Body of pancreas (tissue), 4 donors: ENCODE results near the gene EXD2. TPM values are rescaled to one million over a fixed set of nuclear protein-coding genes. Genes with fewer than 3 reads are reported as not detected.
A peak's percentile ranks its signal among the peaks of the same experiment; 100 is the strongest.

Experiments used
- ATAC-seq: fragments of 150-250 bp; one replicate; pipeline ENCODE4 v1.9.1; 2016
- DNase-seq, 4 donors: peaks; one replicate each; pipeline ENCODE4 v3.0.0-alpha.2; 2019
- H3K27ac ChIP-seq, 4 donors: fragments of 200-600 bp; sonication (generic); 1 replicate in 3 of 4; 2 replicates in 1 of 4; pipeline versions ENCODE4 v1.5.1 to v1.6.1; 2016 to 2019; ENCODE audit warnings: mild to moderate bottlenecking in 1 of 4, mixed read lengths in 1 of 4, moderate library complexity in 1 of 4
- H3K27me3 ChIP-seq, 2 donors: fragments of 200-600 bp; sonication (generic); one replicate each; pipeline ENCODE4 v1.6.0; 2016; ENCODE audit warnings: mild to moderate bottlenecking in 1 of 2
- H3K36me3 ChIP-seq, 2 donors: fragments of 200-600 bp; sonication (generic); replicated peaks in 1 of 2; 2 replicates each; pipeline ENCODE4 v1.5.1; 2016; ENCODE audit warnings: low read depth in 2 of 2; ENCODE audit not compliant: insufficient read depth in 1 of 2
- H3K4me1 ChIP-seq: fragments of 200-600 bp; sonication (generic); one replicate; pipeline ENCODE4 v1.6.0; 2016
- H3K4me3 ChIP-seq, 2 donors: fragments of 200-600 bp; sonication (generic); 1 replicate in 1 of 2; 2 replicates in 1 of 2; pipeline ENCODE4 v1.5.1; 2016 to 2019
- H3K9me3 ChIP-seq, 3 donors: fragments of 200-600 bp; sonication (generic); 1 replicate in 2 of 3; 2 replicates in 1 of 3; pipeline ENCODE4 v1.5.1; 2016
- CTCF ChIP-seq, 7 experiments: fragments of 450-650 bp in 4 of 7; fragments of 200-600 bp in 3 of 7; sonication (generic) in 3 of 7; IDR thresholded peaks; one replicate each; pipeline ENCODE4 v1.5.1; 2016 to 2019; ENCODE audit warnings: antibody characterized with exemption in 7 of 7
- POLR2A ChIP-seq, 3 donors: fragments of 450-650 bp; IDR thresholded peaks; one replicate each; pipeline ENCODE4 v1.6.1; 2016; ENCODE audit warnings: antibody characterized with exemption in 3 of 3, mild to moderate bottlenecking in 2 of 3
- WGBS, 2 donors: methylation state at CpG; one replicate each; pipeline ENCODE4 v1.1.5; 2017; 5-methylcytosine and 5-hydroxymethylcytosine counted together
- intact Hi-C: fragments of 100-400 bp; cut with DNase I; formaldehyde crosslinking; loops from one replicate; pipeline ENCODE4 v1.15.1; 2023
- total RNA-seq, 2 donors: library from RNA; depleted of rRNA; stranded (reverse); fragments of >200 nt; gene quantifications; one replicate each; pipeline ENCODE4 v1.1.0, GENCODE V29; 2016

The EXD2 gene
- total RNA-seq, 2 donors from 2014 or later: 11.2 to 21.5 TPM

GRCh38 chr14:69151458-69152180, 39.7 kb upstream of the EXD2 start:
- ATAC-seq (peak; percentile 63), DNase-seq (peak; percentile 74 to 86 (median 78))
- WGBS, 2 donors: 0% methylated on average over 29 to 56 of the region's 57 CpGs
- intact Hi-C loops: no loop called here
- TF ChIP-seq CTCF (IDR thresholded peaks at IDR 0.05) (peak; percentile 24 to 65 (median 44)), POLR2A (IDR thresholded peaks at IDR 0.05) (peak in 2 of 3 donors; percentile 46)
- H3K36me3 ChIP-seq: no peaks in the 10 kb centered on the region
- no peaks in the 10 kb centered on the region for H3K9me3 ChIP-seq
- peak overlapping the region; percentile 94 to 98 (median 96) for H3K27ac ChIP-seq
- no peaks in the 10 kb centered on the region for H3K27me3 ChIP-seq
- H3K4me3 ChIP-seq: peak overlapping the region; percentile 33 to 97
- H3K4me1 ChIP-seq: peaks cover 46% of the 10 kb centered on the region

DNA sequence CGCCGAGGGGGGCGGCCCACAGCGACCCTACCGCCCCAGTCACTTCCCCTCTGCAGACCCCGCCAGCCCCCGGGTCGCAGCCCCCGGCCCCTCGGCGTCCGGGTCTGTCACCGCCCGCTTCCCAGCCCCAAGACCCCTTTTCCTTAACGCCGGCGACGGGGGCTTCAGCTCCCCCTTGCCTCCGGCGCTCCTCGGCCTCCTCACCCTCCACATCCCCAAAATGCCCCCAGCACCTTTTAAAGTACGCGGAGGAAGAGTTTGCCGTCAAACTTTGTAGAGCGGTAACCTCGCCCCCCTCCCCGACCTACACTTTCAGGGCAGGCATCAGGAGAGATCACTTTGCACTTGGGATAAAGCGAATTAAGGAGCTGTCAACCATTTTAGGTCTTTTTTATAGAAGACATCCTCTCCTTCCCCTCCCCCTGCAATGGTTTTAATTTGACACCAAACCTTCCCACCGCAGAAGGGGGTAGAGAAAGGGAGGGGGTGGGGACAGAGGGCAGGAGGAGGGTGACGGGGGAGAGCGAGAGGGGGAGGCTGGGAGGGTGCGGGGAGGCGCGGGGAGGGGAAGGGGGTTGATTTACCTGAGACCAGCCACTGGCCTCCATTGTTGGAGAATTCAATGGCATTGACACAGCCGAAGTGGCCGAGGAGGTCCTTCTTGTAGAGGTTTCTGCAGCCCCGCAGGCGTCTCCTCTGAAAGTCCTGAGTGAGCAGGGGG, 39.0 kb upstream of the EXD2 start:
- 0 to 1% methylated on average over 16 to 38 of the region's 38 CpGs for WGBS, 2 donors
- DNase-seq (peak; percentile 19 to 46 (median 38)), ATAC-seq (peak; percentile 20)
- Histone ChIP-seq H3K9me3 (no peaks in the 10 kb centered on the region), H3K27me3 (no peaks in the 10 kb centered on the region), H3K36me3 (no peaks in the 10 kb centered on the region), H3K27ac (peak overlapping the region; percentile 94 to 98 (median 96)), H3K4me3 (peak overlapping the region; percentile 33 to 97), H3K4me1 (peaks cover 39% of the 10 kb centered on the region)
- intact Hi-C loops: no loop called here
- no peak for TF ChIP-seq POLR2A (IDR thresholded peaks at IDR 0.05)
- TF ChIP-seq CTCF (IDR thresholded peaks at IDR 0.05): no peak

DNA sequence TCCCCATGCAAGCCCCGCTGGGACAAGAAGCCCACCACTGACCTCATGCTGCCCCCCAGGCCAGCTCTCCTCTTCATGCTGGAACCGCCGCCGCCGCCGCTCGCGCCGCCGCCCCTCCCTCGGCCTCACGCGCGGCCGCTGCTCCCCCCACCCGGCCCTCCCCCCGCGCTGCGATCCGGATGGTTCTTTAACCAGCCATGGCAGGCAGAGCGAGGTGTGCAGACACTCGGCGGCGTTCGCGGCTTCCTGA, 38.5 kb upstream of the EXD2 start, which contains the start of gene DCAF5:
Gene DCAF5, minus strand, starts transcription at position 218 of the 250 bp plus-strand sequence. Its CDS starts 141 bp downstream, at position 77.
- peaks cover 35% of the 10 kb centered on the region for H3K4me1 ChIP-seq
- TF ChIP-seq CTCF (IDR thresholded peaks at IDR 0.05) (no peak), POLR2A (IDR thresholded peaks at IDR 0.05) (no peak)
- no peak for ATAC-seq

DNA sequence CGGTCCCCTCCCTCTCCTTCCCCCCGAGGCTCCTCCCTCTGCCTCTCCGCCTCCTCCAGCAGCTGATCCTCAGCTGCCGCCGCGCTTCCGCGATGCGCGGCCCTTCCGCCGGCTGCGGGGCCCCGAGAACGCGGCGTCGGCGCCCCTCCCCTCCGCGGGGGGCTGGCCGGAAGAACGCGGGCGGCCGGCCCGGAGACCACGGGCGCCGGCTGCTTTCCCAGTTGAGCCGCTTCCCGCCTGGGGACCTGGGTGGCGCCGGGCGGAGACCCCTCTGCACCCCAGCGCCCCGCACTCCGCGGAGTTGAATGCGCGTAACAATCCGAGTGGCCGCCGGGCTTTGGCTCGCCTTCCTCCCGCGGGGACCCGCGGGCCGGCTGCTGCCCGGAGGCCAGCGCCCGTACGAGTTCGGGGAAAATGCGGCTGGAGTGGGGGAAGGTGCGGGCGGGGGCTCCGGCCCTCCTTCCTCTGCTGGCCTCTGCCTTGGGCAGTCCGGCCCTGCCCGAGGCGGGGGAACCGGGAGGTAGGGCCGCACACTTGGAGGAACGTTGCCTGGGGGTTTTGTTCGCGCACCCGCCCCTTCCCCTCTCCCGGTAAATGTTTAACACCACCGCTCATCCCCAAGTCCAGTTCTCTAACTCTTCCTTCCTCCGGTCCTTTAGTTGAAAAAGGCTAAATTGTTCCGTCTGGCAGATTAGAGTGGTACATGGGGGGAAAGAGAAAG, 38.0 kb upstream of the EXD2 start:
- H3K36me3 ChIP-seq: no peaks in the 10 kb centered on the region
- DNase-seq: peak; percentile 35 to 96 (median 51)
- intact Hi-C loops: no loop called here
- H3K9me3 ChIP-seq: no peaks in the 10 kb centered on the region
- H3K4me3 ChIP-seq: peak overlapping the region; percentile 33 to 97
- ATAC-seq: peak; percentile 93
- H3K27ac ChIP-seq: peak overlapping the region; percentile 94 to 98 (median 96)
- 0 to 1% methylated on average over 12 to 72 of the region's 72 CpGs for WGBS, 2 donors
- TF ChIP-seq POLR2A (IDR thresholded peaks at IDR 0.05) (peak; percentile 71 to 83 (median 76)), CTCF (IDR thresholded peaks at IDR 0.05) (peak in 1 of 7 experiments; percentile 29)
- H3K27me3 ChIP-seq: no peaks in the 10 kb centered on the region
- H3K4me1 ChIP-seq: peaks cover 35% of the 10 kb centered on the region

More for the DNA sequence above, 38.5 kb upstream of the EXD2 start, which contains the start of gene DCAF5:
- H3K36me3 ChIP-seq: no peaks in the 10 kb centered on the region
- H3K27ac ChIP-seq: peak within 1 kb of the TSS; percentile 94 to 98 (median 96)
- peak in 3 of 4 donors; percentile 94 to 97 (median 97) for DNase-seq
- H3K4me3 ChIP-seq: peak within 1 kb of the TSS; percentile 33 to 97
- intact Hi-C loops: no loop called here
- H3K27me3 ChIP-seq: no peaks in the 10 kb centered on the region
- H3K9me3 ChIP-seq: no peaks in the 10 kb centered on the region
- WGBS, 2 donors: 1% methylated on average over 21 of the region's 26 CpGs; no CpG with 5 or more reads in 1 of the 2 donors
